Lower leg skin (tissue), 4 donors: ENCODE measurements around the gene TUT7. TPM values are rescaled to one million over a fixed set of nuclear protein-coding genes. Genes with fewer than 3 reads are reported as not detected.

Experiments used
- DNase-seq, 2 donors: peaks; one replicate each; pipeline ENCODE4 v3.0.0-alpha.2; 2019; ENCODE audit warnings: low spot score in 2 of 2
- H3K4me3 ChIP-seq: fragments of 200-600 bp; sonication (generic); 2 replicates; pipeline ENCODE4 v1.5.1; 2017; ENCODE audit warnings: mild to moderate bottlenecking, low read depth; ENCODE audit not compliant: poor library complexity, severe bottlenecking
- POLR2A ChIP-seq, 2 donors: fragments of 450-650 bp; IDR thresholded peaks; one replicate each; pipeline ENCODE4 v1.6.1; 2016 to 2017; ENCODE audit warnings: antibody characterized with exemption in 2 of 2, mild to moderate bottlenecking in 1 of 2, moderate library complexity in 1 of 2
- WGBS, 2 donors: methylation state at CpG; one replicate each; pipeline ENCODE4 v1.1.5; 2018; 5-methylcytosine and 5-hydroxymethylcytosine counted together
- intact Hi-C: fragments of 100-400 bp; cut with DNase I; formaldehyde crosslinking; loops from one replicate; pipeline ENCODE4 v1.15.0; 2023; ENCODE audit warnings: low total_unique reads
- total RNA-seq, 4 donors: library from RNA; depleted of rRNA; stranded (reverse); fragments of >200 nt; gene quantifications; one replicate each; pipeline ENCODE4 v1.1.0, GENCODE V29; 2016
- TF ChIP-seq, protein P1 (sequence below), 3 donors: fragments of 450-650 bp; IDR thresholded peaks; one replicate each; pipeline ENCODE4 v1.5.1; 2016; ENCODE audit warnings: antibody characterized with exemption in 3 of 3, mild to moderate bottlenecking in 3 of 3, moderate library complexity in 2 of 3

TUT7 gene
- total RNA-seq, 4 donors from 2014 or later, result 75.9 to 132 (median 89.5) TPM

DNA sequence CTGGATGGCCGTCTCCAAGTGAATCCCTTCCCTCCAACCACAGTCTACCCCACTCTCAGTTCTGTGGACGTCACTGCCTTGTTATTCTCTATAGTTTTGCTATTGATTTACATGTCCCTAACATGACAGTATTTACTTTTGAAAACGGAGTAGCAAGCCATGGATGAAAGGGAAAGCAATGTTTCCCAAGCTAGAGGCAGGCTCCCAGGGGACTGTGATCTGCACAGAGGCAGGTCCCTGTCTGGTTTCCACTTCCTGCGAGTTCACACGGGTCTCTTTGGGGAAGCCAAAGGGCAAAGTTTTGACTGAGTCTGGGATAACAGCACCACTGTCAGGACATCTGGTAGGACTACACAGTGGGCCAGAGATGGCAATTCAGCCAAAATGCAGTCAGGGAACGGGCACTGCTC is 107.5 kb downstream of the TUT7 start:
- no peak for TF ChIP-seq POLR2A (IDR thresholded peaks at IDR 0.05)
- TF ChIP-seq, protein P1, sequence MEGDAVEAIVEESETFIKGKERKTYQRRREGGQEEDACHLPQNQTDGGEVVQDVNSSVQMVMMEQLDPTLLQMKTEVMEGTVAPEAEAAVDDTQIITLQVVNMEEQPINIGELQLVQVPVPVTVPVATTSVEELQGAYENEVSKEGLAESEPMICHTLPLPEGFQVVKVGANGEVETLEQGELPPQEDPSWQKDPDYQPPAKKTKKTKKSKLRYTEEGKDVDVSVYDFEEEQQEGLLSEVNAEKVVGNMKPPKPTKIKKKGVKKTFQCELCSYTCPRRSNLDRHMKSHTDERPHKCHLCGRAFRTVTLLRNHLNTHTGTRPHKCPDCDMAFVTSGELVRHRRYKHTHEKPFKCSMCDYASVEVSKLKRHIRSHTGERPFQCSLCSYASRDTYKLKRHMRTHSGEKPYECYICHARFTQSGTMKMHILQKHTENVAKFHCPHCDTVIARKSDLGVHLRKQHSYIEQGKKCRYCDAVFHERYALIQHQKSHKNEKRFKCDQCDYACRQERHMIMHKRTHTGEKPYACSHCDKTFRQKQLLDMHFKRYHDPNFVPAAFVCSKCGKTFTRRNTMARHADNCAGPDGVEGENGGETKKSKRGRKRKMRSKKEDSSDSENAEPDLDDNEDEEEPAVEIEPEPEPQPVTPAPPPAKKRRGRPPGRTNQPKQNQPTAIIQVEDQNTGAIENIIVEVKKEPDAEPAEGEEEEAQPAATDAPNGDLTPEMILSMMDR (IDR thresholded peaks at IDR 0.05), result no peak
- intact Hi-C loops, result no loop called here
- DNase-seq, result no peak
- 44 to 50% methylated on average over 6 of the region's 6 CpGs for WGBS, 2 donors
- no peak overlapping the region for H3K4me3 ChIP-seq

DNA sequence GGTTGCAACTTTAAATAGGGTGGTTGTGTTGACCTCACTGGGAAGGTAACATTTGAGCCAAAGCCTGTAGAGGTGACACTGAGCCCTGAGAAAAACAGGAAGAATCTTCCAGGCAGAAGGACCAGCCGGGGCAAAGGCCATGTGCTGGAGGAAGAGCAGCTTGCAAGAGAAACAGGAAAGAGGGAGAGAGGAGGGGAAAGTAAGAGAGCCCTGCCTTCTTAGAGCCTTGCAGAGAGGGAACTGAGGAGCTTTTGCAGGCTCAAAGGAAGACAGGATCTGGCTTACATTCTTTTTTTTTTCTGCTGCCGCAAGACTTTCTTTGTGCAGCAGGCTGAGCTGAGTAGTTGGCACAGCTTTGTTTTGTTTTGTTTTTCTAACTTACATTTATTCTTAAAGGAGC is 112.1 kb downstream of the TUT7 start:
- 23 to 34% methylated on average over 2 of the region's 2 CpGs for WGBS, 2 donors
- H3K4me3 ChIP-seq, result no peak overlapping the region
- no peak for DNase-seq
- TF ChIP-seq, protein P1 (IDR thresholded peaks at IDR 0.05), result no peak
- TF ChIP-seq POLR2A (IDR thresholded peaks at IDR 0.05), result no peak
- intact Hi-C loops, result no loop called here

DNA sequence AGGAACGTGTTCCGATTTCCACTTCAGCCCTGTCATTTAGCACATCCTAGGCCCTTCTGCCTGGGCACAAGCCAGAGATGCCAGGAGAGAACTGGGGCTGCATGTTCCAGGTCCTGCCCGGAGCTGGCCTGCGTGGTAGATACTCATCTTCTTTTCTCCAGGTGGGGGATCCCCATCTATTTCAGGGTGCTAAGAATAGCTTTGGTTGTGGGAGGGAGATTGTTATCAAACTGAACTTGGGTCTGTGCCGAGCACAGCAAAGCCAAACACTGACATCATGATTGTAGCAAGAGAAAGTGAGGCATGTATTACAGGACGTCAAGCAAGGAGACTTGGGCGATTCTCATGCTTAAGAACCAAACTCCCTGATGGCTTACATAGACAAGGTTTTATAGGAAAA is 113.0 kb downstream of the TUT7 start:
- intact Hi-C loops, result no loop called here
- DNase-seq, result no peak
- TF ChIP-seq, protein P1 (IDR thresholded peaks at IDR 0.05), result no peak
- no peak for TF ChIP-seq POLR2A (IDR thresholded peaks at IDR 0.05)
- WGBS, 2 donors, result 57 to 64% methylated on average over 7 of the region's 7 CpGs
- no peak overlapping the region for H3K4me3 ChIP-seq

DNA sequence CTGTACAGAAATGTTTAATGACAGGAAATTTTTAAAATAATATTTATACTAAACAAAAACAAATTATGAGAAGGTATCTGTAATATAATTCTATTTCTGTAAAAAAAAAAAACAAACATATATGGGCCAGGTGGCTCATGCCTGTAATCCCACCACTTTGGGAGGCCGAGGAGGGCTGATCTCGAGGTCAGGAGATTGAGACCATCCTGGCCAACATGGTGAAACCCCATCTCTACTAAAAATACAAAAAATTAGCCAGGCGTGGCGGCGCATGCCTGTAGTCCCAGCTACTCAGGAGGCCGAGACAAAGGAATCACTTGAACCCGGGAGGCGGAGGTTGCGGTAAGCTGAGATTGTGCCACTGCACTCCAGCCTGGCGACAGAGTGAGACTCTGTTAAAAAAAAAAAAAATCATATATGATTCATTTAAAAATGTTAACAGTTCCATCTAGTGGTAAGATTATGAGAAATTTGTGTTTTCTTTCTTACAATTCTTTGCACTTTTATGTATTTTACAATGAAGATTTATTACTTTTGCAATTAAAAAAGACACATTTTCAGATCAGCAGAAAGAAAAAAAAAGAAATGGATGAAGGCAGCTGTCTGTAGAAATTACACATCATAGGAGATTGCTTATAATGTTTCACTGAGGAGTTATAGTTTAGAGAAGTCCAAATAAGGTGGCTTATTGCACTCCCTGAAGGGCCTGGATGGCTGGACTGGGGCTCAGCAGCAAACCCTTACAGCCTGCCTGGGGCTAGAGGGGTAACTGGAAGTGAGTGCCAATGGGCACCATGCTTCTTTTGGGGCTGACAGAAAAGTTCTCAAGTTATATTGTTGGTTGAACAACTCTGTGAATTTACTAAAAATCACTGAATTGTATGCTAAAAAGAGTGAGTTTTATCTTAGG is 115.1 kb downstream of the TUT7 start:
- no peak for DNase-seq
- no peak for TF ChIP-seq POLR2A (IDR thresholded peaks at IDR 0.05)
- TF ChIP-seq, protein P1 (IDR thresholded peaks at IDR 0.05), result no peak
- 65 to 76% methylated on average over 10 of the region's 10 CpGs for WGBS, 2 donors
- intact Hi-C loops, result no loop called here
- no peak overlapping the region for H3K4me3 ChIP-seq

Other genes starting within 250 kb of the TUT7 start
- under 1 TPM in 2 of 4 donors, not detected in 2; 0.16 to 0.63 TPM for gene C9orf153, start 94.8 kb downstream of the TUT7 start, total RNA-seq
- 10 to 100 TPM; 24.1 to 36.1 (median 27.6) TPM for gene ISCA1, start 71.9 kb downstream of the TUT7 start, total RNA-seq